OCI-LY3 (cell line): Measurements from ENCODE around the gene ZNF672.
A peak's percentile ranks its signal among the peaks of the same experiment; 100 is the strongest.

Experiments
- H2AFZ ChIP-seq: fragments of 200-600, 300-600 bp; shearing (Covaris generic); 2 replicates; pipeline ENCODE4 v1.6.0; 2014; ENCODE audit warnings: antibody characterized with exemption, low read depth, low read length
- H3K27ac ChIP-seq: fragments of 200-600, 300-600 bp; sonication (generic); 2 replicates; pipeline ENCODE4 v1.5.1; 2014; ENCODE audit warnings: mild to moderate bottlenecking, low read length, moderate library complexity, mixed read lengths
- H3K27me3 ChIP-seq: fragments of 200-600, 300-600 bp; sonication (generic); 2 replicates; pipeline ENCODE4 v1.6.1; 2014; ENCODE audit warnings: low read depth, low read length, mixed read lengths
- H3K36me3 ChIP-seq: fragments of 200-600, 300-600 bp; sonication (generic); replicated peaks from 2 replicates; pipeline ENCODE3; 2014; ENCODE audit warnings: low read depth, low read length, mixed read lengths
- H3K4me1 ChIP-seq: fragments of 300-600, 200-600 bp; sonication (generic); 2 replicates; pipeline ENCODE4 v1.6.1; 2014; ENCODE audit warnings: low read length, mixed read lengths
- H3K4me2 ChIP-seq: fragments of 200-600, 300-600 bp; sonication (generic); 2 replicates; pipeline ENCODE4 v1.6.1; 2014; ENCODE audit warnings: low read length, mixed read lengths
- H3K4me3 ChIP-seq: fragments of 300-600, 200-600 bp; sonication (generic); 2 replicates; pipeline ENCODE4 v1.5.1; 2014; ENCODE audit warnings: antibody characterized with exemption, mild to moderate bottlenecking, low read length, moderate library complexity
- H3K79me2 ChIP-seq: fragments of 300-600, 200-600 bp; shearing (Covaris generic); 2 replicates; pipeline ENCODE4 v1.6.1; 2014; ENCODE audit warnings: mild to moderate bottlenecking, low read length, mixed read lengths
- H3K9ac ChIP-seq: fragments of 300-600, 200-600 bp; shearing (Covaris generic); 2 replicates; pipeline ENCODE4 v1.6.0; 2014; ENCODE audit warnings: mild to moderate bottlenecking, low read length, moderate library complexity
- H3K9me3 ChIP-seq: fragments of 200-600, 300-600 bp; shearing (Covaris generic); 2 replicates; pipeline ENCODE4 v1.6.1; 2014; ENCODE audit warnings: low read length, mixed read lengths; ENCODE audit not compliant: insufficient read depth
- H4K20me1 ChIP-seq: fragments of 200-600, 300-600 bp; sonication (generic); 2 replicates; pipeline ENCODE4 v1.6.1; 2016; ENCODE audit warnings: low read length, mixed read lengths; ENCODE audit not compliant: insufficient read depth
- CTCF ChIP-seq: fragments of 200-600, 300-600 bp; sonication (generic); IDR thresholded peaks from 2 replicates; pipeline ENCODE4 v1.5.1; 2014; ENCODE audit warnings: antibody characterized with exemption, low read length, low read depth
- EZH2phosphoT487 ChIP-seq: fragments of 200-600 bp; shearing (Covaris generic); IDR thresholded peaks from 2 replicates; pipeline ENCODE4 v1.6.1; 2018; ENCODE audit warnings: antibody characterized with exemption, mixed run types, low read depth

ZNF672 gene

GRCh38 chr1:248837045-248837780 is 811 bp upstream of the ZNF672 start:
- Histone ChIP-seq H2AFZ (peak overlapping the region; percentile 71), H3K36me3 (peaks cover 5% of the 10 kb centered on the region), H3K4me3 (peak overlapping the region; percentile 93), H3K4me2 (peak overlapping the region; percentile 98), H4K20me1 (peaks cover 20% of the 10 kb centered on the region), H3K27me3 (no peaks in the 10 kb centered on the region), H3K9ac (peak overlapping the region; percentile 90), H3K79me2 (peaks cover 36% of the 10 kb centered on the region), H3K27ac (peak overlapping the region; percentile 32), H3K9me3 (no peaks in the 10 kb centered on the region), H3K4me1 (peaks cover 23% of the 10 kb centered on the region)
- TF ChIP-seq CTCF (no peak), EZH2phosphoT487 (no peak)

GRCh38 chr1:248838357-248839167 is 538 bp downstream of the ZNF672 start:
- Histone ChIP-seq H4K20me1 (peaks cover 32% of the 10 kb centered on the region), H3K4me3 (peak overlapping the region; percentile 93), H3K9ac (peak overlapping the region; percentile 90), H3K4me2 (peak overlapping the region; percentile 92), H3K79me2 (peaks cover 48% of the 10 kb centered on the region), H3K9me3 (no peaks in the 10 kb centered on the region), H3K4me1 (peaks cover 23% of the 10 kb centered on the region), H3K36me3 (peaks cover 16% of the 10 kb centered on the region), H3K27me3 (no peaks in the 10 kb centered on the region), H2AFZ (no peak overlapping the region; the same call in 1 of the 2 replicates), H3K27ac (peak overlapping the region; percentile 76)
- TF ChIP-seq EZH2phosphoT487 (no peak), CTCF (no peak)

GRCh38 chr1:248839168-248839555 is 1.1 kb downstream of the ZNF672 start:
- Histone ChIP-seq H4K20me1 (peaks cover 32% of the 10 kb centered on the region), H3K4me2 (peak overlapping the region; percentile 92), H3K4me3 (peak overlapping the region; percentile 93), H3K79me2 (peaks cover 48% of the 10 kb centered on the region), H2AFZ (no peak overlapping the region; the same call in 1 of the 2 replicates), H3K9me3 (no peaks in the 10 kb centered on the region), H3K4me1 (peaks cover 18% of the 10 kb centered on the region), H3K27ac (peak overlapping the region; percentile 76), H3K36me3 (peaks cover 17% of the 10 kb centered on the region), H3K27me3 (no peaks in the 10 kb centered on the region), H3K9ac (peak overlapping the region; percentile 90)
- TF ChIP-seq EZH2phosphoT487 (no peak), CTCF (no peak)

- H3K4me2 ChIP-seq: no peak overlapping the region
Observed at GRCh38 chr1:248840946-248841345, 2.9 kb downstream of the ZNF672 start.

More at GRCh38 chr1:248840946-248841345, 2.9 kb downstream of the ZNF672 start:
- H3K36me3 ChIP-seq: peaks cover 33% of the 10 kb centered on the region
- no peaks in the 10 kb centered on the region for H3K27me3 ChIP-seq
- H3K4me1 ChIP-seq: peaks cover 10% of the 10 kb centered on the region
- H2AFZ ChIP-seq: no peak overlapping the region
- no peaks in the 10 kb centered on the region for H3K9me3 ChIP-seq
- TF ChIP-seq EZH2phosphoT487: no peak
- TF ChIP-seq CTCF: no peak
- no peak overlapping the region for H3K27ac ChIP-seq
- H4K20me1 ChIP-seq: peaks cover 32% of the 10 kb centered on the region
- H3K9ac ChIP-seq: no peak overlapping the region
- peaks cover 48% of the 10 kb centered on the region for H3K79me2 ChIP-seq
- no peak overlapping the region for H3K4me3 ChIP-seq
